ENCODE results near the gene PTPRT.

PTPRT gene

DNA sequence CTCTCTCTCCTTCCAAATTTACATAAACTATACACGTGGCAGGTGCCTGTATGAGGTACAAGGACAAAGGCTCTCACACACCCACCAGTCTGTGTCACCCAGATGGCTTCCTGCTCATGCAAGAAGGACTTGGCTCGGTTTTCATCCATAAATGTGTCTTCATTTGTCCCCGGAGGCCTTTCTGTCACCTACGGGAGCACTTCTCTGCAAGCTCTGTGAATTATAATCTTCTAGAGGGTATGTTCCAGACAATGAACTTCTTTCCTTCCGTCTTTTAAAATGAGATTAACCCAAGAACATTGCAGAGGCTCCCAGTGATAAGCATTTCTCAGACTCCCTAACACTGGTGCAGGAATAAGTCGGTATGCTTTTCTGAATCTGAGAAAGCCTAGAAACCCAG, 123.6 kb downstream of the PTPRT start:
- DNase-seq (ENCODE audit: low spot score), result no peak
- in situ Hi-C loops (cut with MboI; ENCODE audit: low pct_unique_long_range_greater_than_20kb, low sequenced_read_pairs, unreplicated experiment), result no loop called here
- TF ChIP-seq CTCF (IDR thresholded peaks at IDR 0.05; ENCODE audit: extremely low read depth, insufficient read depth, missing control alignments), result no peak

DNA sequence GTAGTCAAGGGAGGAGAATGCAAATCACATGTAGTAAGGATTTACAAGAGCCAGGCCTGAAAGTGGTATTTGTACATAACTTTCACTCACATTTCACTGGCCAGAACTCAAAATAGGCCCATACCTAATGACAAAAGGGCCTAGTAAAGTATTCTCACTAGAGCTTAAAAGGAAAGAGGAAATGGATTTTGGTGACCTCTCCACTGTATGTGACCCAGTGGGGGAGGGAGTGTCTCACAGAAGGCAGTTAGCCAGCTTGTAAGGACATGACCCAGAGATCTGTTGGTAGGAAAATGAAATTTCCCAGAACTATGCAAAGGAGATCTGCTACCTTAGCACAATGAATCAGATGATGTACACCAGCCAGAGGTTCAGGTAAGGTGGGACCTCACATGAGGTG, 124.4 kb downstream of the PTPRT start:
- TF ChIP-seq CTCF (IDR thresholded peaks at IDR 0.05; ENCODE audit: extremely low read depth, insufficient read depth, missing control alignments), result no peak
- in situ Hi-C loops (cut with MboI; ENCODE audit: low pct_unique_long_range_greater_than_20kb, low sequenced_read_pairs, unreplicated experiment), result no loop called here
- no peak for DNase-seq (ENCODE audit: low spot score)

DNA sequence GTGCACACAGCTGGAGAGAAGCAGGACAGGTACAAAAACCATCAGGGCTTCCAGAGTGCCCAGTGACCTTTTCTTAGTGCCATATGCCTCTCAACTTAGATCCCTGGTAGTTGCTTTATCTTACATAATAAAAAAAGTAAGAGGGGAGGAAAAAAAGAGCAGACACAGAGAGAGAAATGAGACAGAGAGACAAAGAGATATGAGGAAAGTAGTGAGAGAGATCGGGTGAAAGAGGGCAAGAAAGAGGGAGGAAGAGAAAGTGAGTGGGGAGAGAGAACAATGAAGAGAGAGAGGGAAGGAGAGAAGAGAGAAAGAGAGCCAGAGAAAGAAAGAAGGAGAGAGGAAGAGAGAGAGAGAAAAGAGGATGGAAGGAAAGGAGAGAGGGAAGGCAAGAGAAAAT, 131.6 kb downstream of the PTPRT start:
- in situ Hi-C loops (cut with MboI; ENCODE audit: low pct_unique_long_range_greater_than_20kb, low sequenced_read_pairs, unreplicated experiment), result no loop called here
- no peak for TF ChIP-seq CTCF (IDR thresholded peaks at IDR 0.05; ENCODE audit: extremely low read depth, insufficient read depth, missing control alignments)
- no peak for DNase-seq (ENCODE audit: low spot score)

DNA sequence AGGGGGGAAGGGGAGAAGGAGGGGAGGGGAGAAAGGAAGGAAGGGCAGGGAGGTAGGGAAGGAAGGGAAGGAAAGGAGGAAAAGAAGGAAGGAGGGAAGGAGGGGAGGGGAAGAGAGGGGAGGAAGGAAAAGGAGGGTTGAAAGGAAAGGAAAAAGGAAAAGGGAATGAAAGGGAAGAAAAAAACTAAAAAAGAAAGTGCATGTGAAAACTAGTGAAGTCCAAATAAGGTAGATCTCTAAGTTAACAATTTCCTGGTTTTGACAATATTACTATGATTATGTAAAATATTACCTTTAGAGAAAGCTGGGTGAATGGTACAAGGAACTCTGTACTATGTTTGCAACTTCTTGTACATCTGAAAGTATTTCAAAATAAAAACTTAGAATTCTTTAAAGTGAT, 132.4 kb downstream of the PTPRT start:
- TF ChIP-seq CTCF (IDR thresholded peaks at IDR 0.05; ENCODE audit: extremely low read depth, insufficient read depth, missing control alignments), result no peak
- DNase-seq (ENCODE audit: low spot score), result no peak
- in situ Hi-C loops (cut with MboI; ENCODE audit: low pct_unique_long_range_greater_than_20kb, low sequenced_read_pairs, unreplicated experiment), result no loop called here

- in situ Hi-C loops (cut with MboI; ENCODE audit: low pct_unique_long_range_greater_than_20kb, low sequenced_read_pairs, unreplicated experiment), result no loop called here
- no peak for TF ChIP-seq CTCF (IDR thresholded peaks at IDR 0.05; ENCODE audit: extremely low read depth, insufficient read depth, missing control alignments)
- no peak for DNase-seq (ENCODE audit: low spot score)
Measured at GRCh38 chr20:43055181-43055884, 134.4 kb downstream of the PTPRT start.

DNA sequence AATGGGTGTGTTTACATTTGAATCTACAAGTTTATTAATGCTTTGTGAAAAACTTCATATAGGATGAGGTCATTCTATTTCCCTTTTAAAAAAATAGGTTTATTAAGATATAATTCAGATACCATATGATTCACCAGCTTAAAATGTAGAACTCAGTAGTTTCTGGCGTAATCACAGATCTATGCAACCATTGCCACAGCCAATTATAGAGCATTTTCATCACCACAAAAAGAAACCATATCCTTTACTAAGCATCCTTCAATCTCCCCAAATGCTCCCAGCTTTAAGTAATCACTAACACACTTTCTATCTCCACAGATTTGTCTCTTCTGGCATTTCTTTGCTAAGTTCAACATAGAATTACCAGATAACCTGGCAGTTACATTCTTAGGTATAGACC, 137.2 kb downstream of the PTPRT start:
- no peak for TF ChIP-seq CTCF (IDR thresholded peaks at IDR 0.05; ENCODE audit: extremely low read depth, insufficient read depth, missing control alignments)
- DNase-seq (ENCODE audit: low spot score), result no peak
- in situ Hi-C loops (cut with MboI; ENCODE audit: low pct_unique_long_range_greater_than_20kb, low sequenced_read_pairs, unreplicated experiment), result no loop called here

All from GM13977 (cell line).